H1 (cell line): ENCODE results near the gene CSE1L.
A peak's percentile ranks its signal among the peaks of the same experiment; 100 is the strongest.

ENCODE experiments used
- EZH2 ChIP-seq: fragments of 200-600 bp; sonication (generic); IDR thresholded peaks from 2 replicates; pipeline ENCODE4 v1.7.1; 2012; ENCODE audit warnings: low read depth, mild to moderate bottlenecking, moderate library complexity, low read length, inconsistent platforms; ENCODE audit not compliant: severe bottlenecking
- HDAC6 ChIP-seq: IDR thresholded peaks from one replicate; pipeline ENCODE4 v1.7.1; 2012; ENCODE audit warnings: low read depth, mild to moderate bottlenecking, inconsistent platforms, low read length, moderate library complexity
- POLR2A ChIP-seq, 2 experiments: IDR thresholded peaks; 1 replicate in 1 of 2; 2 replicates in 1 of 2; pipeline ENCODE4 v1.6.1; 2011; ENCODE audit warnings: low read depth in 2 of 2, low read length in 2 of 2, mild to moderate bottlenecking in 2 of 2; ENCODE audit errors: control extremely low read depth in 1 of 2
- POLR2AphosphoS5 ChIP-seq: IDR thresholded peaks from 2 replicates; pipeline ENCODE4 v1.6.1; 2011; ENCODE audit warnings: low read depth, low read length
- RBBP5 ChIP-seq: IDR thresholded peaks from 2 replicates; pipeline ENCODE4 v1.7.1; 2012; ENCODE audit warnings: low read depth, mild to moderate bottlenecking, inconsistent platforms, low read length, moderate library complexity, borderline replicate concordance
- SP2 ChIP-seq: IDR thresholded peaks from 2 replicates; pipeline ENCODE4 v1.6.1; 2012; ENCODE audit warnings: mild to moderate bottlenecking, low read length, inconsistent platforms
- ZNF274 ChIP-seq: IDR thresholded peaks from 2 replicates; pipeline ENCODE4 v1.7.0; 2012; ENCODE audit warnings: low read length, borderline replicate concordance; ENCODE audit errors: extremely low read depth
- TF ChIP-seq, protein P1 (sequence below), 3 experiments: IDR thresholded peaks; 1 replicate in 2 of 3; 2 replicates in 1 of 3; pipeline versions ENCODE4 v1.5.1 to v1.6.1; 2011; ENCODE audit warnings: low read length in 3 of 3, mild to moderate bottlenecking in 3 of 3, inconsistent platforms in 2 of 3, low read depth in 1 of 3, moderate library complexity in 1 of 3; ENCODE audit not compliant: insufficient read depth in 1 of 3; ENCODE audit errors: control extremely low read depth in 1 of 3

DNA sequence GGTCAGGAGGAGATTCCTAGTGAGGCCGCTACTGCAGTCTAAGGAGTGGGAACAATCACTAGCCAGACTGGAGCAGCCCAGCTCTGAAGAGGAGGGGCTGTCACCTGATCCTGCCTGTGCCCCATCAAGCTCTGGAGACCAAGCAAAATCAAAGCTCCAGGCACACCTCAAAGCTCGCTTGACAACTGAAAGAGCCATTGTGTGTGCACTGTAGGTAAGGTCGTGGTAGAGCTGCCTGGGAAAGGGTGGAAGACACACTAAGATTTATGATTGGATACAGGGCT, 58.2 kb downstream of the CSE1L start:
- TF ChIP-seq, protein P1, sequence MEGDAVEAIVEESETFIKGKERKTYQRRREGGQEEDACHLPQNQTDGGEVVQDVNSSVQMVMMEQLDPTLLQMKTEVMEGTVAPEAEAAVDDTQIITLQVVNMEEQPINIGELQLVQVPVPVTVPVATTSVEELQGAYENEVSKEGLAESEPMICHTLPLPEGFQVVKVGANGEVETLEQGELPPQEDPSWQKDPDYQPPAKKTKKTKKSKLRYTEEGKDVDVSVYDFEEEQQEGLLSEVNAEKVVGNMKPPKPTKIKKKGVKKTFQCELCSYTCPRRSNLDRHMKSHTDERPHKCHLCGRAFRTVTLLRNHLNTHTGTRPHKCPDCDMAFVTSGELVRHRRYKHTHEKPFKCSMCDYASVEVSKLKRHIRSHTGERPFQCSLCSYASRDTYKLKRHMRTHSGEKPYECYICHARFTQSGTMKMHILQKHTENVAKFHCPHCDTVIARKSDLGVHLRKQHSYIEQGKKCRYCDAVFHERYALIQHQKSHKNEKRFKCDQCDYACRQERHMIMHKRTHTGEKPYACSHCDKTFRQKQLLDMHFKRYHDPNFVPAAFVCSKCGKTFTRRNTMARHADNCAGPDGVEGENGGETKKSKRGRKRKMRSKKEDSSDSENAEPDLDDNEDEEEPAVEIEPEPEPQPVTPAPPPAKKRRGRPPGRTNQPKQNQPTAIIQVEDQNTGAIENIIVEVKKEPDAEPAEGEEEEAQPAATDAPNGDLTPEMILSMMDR (IDR thresholded peaks at IDR 0.05; ENCODE audit: control extremely low read depth in 1 of 3, insufficient read depth in 1 of 3, low read depth in 1 of 3, low read length in 3 of 3) = no peak
- TF ChIP-seq POLR2AphosphoS5 (0 out of 2 replicates have a peak, but pooled peaks have one; percentile 72), SP2 (no peak), HDAC6 (no peak), POLR2A (IDR thresholded peaks at IDR 0.05; ENCODE audit: control extremely low read depth in 1 of 2, low read depth in 2 of 2, low read length in 2 of 2) (no peak), EZH2 (no peak), ZNF274 (no peak), RBBP5 (no peak)
